RCC 7860 (cell line): ENCODE data around the gene COPS6.

Experiments used
- DNase-seq: peaks from one replicate; pipeline ENCODE4 v3.0.0-alpha.2; 2015; ENCODE audit warnings: low spot score
- FAIRE-seq: peaks from 2 replicates; lab custom pipeline; 2012; peaks lifted over from hg19 to GRCh38; lab: Jason Lieb, UNC

The COPS6 gene

GRCh38 chr7:100077205-100077604 lies 11.6 kb upstream of the COPS6 start:
- FAIRE-seq (no peak), DNase-seq (no peak)

GRCh38 chr7:100079024-100079560 lies 9.7 kb upstream of the COPS6 start:
- DNase-seq (no peak), FAIRE-seq (no peak)

GRCh38 chr7:100080907-100081534 lies 7.7 kb upstream of the COPS6 start:
- DNase-seq (no peak), FAIRE-seq (no peak)

- FAIRE-seq (peak; percentile 88), DNase-seq (peak; percentile 98)
Measured at GRCh38 chr7:100081535-100082102, 7.2 kb upstream of the COPS6 start, which contains the start of gene ZNF3. Gene ZNF3, minus strand, starts transcription at chr7:100081723. Its CDS starts 4,366 bp downstream, at chr7:100077357.

- FAIRE-seq, result no peak
- no peak for DNase-seq
Measured at GRCh38 chr7:100082978-100083377, 5.8 kb upstream of the COPS6 start.

GRCh38 chr7:100085515-100085914 lies 3.3 kb upstream of the COPS6 start:
- FAIRE-seq, result no peak
- no peak for DNase-seq

- FAIRE-seq (peak; percentile 76), DNase-seq (peak; percentile 98)
Measured at GRCh38 chr7:100087055-100087750, 1.6 kb upstream of the COPS6 start.

GRCh38 chr7:100088095-100088620 lies 611 bp upstream of the COPS6 start:
- FAIRE-seq, result no peak
- DNase-seq, result no peak

- DNase-seq (peak; percentile 54), FAIRE-seq (peak; percentile 24)
Measured at GRCh38 chr7:100089458-100090196, 858 bp downstream of the COPS6 start.

GRCh38 chr7:100090527-100091410 lies 2.0 kb downstream of the COPS6 start:
- FAIRE-seq (no peak), DNase-seq (peak; percentile 67)

GRCh38 chr7:100091411-100092181 lies 2.8 kb downstream of the COPS6 start:
- DNase-seq (peak; percentile 15), FAIRE-seq (no peak)

GRCh38 chr7:100093054-100093453 lies 4.3 kb downstream of the COPS6 start:
- no peak for FAIRE-seq
- no peak for DNase-seq

- FAIRE-seq (no peak), DNase-seq (no peak)
Measured at GRCh38 chr7:100093498-100093897, 4.7 kb downstream of the COPS6 start.

- no peak for DNase-seq
Measured at GRCh38 chr7:100093925-100094486, 5.2 kb downstream of the COPS6 start.

GRCh38 chr7:100095289-100095688 lies 6.5 kb downstream of the COPS6 start:
- DNase-seq (no peak), FAIRE-seq (no peak)

More at GRCh38 chr7:100093925-100094486, 5.2 kb downstream of the COPS6 start:
- no peak for FAIRE-seq

- DNase-seq (no peak), FAIRE-seq (no peak)
Measured at GRCh38 chr7:100095704-100096103, 6.9 kb downstream of the COPS6 start.

GRCh38 chr7:100098913-100099312 lies 10.1 kb downstream of the COPS6 start:
- no peak for FAIRE-seq

GRCh38 chr7:100099452-100099851 lies 10.7 kb downstream of the COPS6 start:
- DNase-seq (no peak), FAIRE-seq (no peak)

More at GRCh38 chr7:100098913-100099312, 10.1 kb downstream of the COPS6 start:
- no peak for DNase-seq
